ENCODE data around the gene LRG1. TPM values are rescaled to one million over a fixed set of nuclear protein-coding genes. Genes with fewer than 3 reads are reported as not detected.

Gene LRG1
- total RNA-seq, 1 donor from 2014 or later = 0.09 TPM

DNA sequence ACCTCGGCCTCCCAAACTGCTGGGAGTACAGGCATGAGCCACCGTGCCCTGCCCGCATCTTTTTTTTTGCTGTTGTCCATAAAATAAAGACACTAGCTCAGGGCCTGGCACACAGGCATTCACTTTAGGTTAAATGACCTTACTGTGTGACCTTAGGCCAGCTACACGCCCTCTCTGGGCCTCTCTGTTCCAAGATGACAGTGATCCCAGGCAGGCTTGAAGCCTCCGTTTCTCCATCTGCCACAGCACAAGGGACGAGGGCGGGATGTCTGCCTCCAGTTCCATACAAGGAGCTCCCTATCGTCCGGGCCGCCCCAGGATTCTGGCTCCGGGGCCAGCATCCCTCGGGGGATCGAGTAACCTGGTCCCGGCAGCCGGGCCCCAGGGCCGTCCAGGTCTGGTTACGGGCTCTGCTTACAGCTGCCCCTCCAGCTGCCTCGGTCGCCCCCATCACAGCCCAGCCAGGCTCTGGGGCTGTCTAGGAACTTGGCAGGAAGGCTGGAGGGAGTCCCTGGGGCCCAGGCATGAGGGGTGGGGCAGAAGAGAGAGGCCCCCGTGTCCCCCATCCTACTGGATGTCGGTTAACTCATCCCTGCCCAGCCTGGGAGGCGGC, 31.6 kb upstream of the LRG1 start:
- Mint-ChIP-seq H3K27me3 (ENCODE audit: low read depth) (peaks cover 3% of the 10 kb centered on the region), H3K27ac (ENCODE audit: unreplicated experiment) (no peak overlapping the region), H3K9me3 (no peaks in the 10 kb centered on the region), H3K4me3 (no peak overlapping the region), H3K36me3 (ENCODE audit: low read depth) (no peaks in the 10 kb centered on the region), H3K4me1 (peaks cover 18% of the 10 kb centered on the region)
- no peak for DNase-seq (ENCODE audit: low read depth, low spot score)
- TF ChIP-seq, protein P1, sequence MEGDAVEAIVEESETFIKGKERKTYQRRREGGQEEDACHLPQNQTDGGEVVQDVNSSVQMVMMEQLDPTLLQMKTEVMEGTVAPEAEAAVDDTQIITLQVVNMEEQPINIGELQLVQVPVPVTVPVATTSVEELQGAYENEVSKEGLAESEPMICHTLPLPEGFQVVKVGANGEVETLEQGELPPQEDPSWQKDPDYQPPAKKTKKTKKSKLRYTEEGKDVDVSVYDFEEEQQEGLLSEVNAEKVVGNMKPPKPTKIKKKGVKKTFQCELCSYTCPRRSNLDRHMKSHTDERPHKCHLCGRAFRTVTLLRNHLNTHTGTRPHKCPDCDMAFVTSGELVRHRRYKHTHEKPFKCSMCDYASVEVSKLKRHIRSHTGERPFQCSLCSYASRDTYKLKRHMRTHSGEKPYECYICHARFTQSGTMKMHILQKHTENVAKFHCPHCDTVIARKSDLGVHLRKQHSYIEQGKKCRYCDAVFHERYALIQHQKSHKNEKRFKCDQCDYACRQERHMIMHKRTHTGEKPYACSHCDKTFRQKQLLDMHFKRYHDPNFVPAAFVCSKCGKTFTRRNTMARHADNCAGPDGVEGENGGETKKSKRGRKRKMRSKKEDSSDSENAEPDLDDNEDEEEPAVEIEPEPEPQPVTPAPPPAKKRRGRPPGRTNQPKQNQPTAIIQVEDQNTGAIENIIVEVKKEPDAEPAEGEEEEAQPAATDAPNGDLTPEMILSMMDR (conservative IDR thresholded peaks at IDR 0.05) = no peak

DNA sequence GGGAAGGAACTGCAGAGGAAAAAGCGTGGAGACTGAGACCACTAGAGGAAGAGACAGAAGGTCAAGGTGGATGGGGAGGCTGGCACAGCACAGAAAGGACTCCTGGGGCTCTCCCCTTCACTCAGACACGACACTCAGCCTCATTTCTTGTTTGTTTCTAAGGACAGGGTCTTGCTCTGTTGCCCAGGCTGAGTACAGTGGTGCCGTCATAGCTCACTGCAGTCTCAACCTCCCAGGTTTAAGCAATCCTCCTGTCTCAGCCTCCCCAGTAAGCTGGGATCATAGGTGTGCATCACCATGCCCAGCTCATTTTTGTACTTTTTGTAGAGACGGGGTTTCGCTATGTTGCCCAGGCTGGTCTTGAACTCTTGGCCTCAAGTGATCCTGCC, 31.1 kb upstream of the LRG1 start:
- Mint-ChIP-seq H3K4me3 (no peak overlapping the region), H3K9me3 (no peaks in the 10 kb centered on the region), H3K36me3 (ENCODE audit: low read depth) (no peaks in the 10 kb centered on the region), H3K27ac (ENCODE audit: unreplicated experiment) (no peak overlapping the region), H3K27me3 (ENCODE audit: low read depth) (peaks cover 1% of the 10 kb centered on the region), H3K4me1 (peaks cover 14% of the 10 kb centered on the region)
- TF ChIP-seq, protein P1 (conservative IDR thresholded peaks at IDR 0.05) = no peak
- DNase-seq (ENCODE audit: low read depth, low spot score) = no peak

DNA sequence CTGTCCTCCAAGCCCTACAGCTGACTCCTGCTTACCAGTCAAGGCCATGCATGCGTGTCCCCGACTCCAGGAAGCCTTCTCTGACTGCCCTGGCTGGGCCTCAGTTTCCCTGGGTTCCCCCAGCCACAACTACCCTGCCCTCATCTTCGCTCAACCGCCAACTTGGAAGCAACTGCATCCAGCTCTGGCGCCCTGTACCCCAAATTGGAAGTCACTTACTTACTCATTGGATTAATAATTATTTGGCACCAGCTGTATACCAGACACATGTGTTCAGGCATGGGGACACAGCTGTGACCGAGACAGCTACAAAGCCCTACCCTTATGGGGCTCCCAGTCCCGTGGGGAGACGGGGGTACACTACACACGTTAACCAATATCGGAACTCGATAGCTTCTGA, 30.6 kb upstream of the LRG1 start:
- TF ChIP-seq, protein P1 (conservative IDR thresholded peaks at IDR 0.05) = no peak
- H3K4me1 Mint-ChIP-seq = peaks cover 9% of the 10 kb centered on the region
- no peaks in the 10 kb centered on the region for H3K9me3 Mint-ChIP-seq
- no peak for DNase-seq (ENCODE audit: low read depth, low spot score)
- no peak overlapping the region for H3K27ac Mint-ChIP-seq (ENCODE audit: unreplicated experiment)
- H3K4me3 Mint-ChIP-seq = no peak overlapping the region
- H3K27me3 Mint-ChIP-seq (ENCODE audit: low read depth) = no peaks in the 10 kb centered on the region
- H3K36me3 Mint-ChIP-seq (ENCODE audit: low read depth) = no peaks in the 10 kb centered on the region

- no peak overlapping the region for H3K4me3 Mint-ChIP-seq
- TF ChIP-seq, protein P1 (conservative IDR thresholded peaks at IDR 0.05) = no peak
- H3K27me3 Mint-ChIP-seq (ENCODE audit: low read depth) = no peaks in the 10 kb centered on the region
- no peaks in the 10 kb centered on the region for H3K36me3 Mint-ChIP-seq (ENCODE audit: low read depth)
- no peaks in the 10 kb centered on the region for H3K9me3 Mint-ChIP-seq
- no peak for DNase-seq (ENCODE audit: low read depth, low spot score)
- peaks cover 5% of the 10 kb centered on the region for H3K4me1 Mint-ChIP-seq
- no peak overlapping the region for H3K27ac Mint-ChIP-seq (ENCODE audit: unreplicated experiment)
These were observed 29.1 kb upstream of the LRG1 start for GRCh38 chr19:4568886-4569285.

DNA sequence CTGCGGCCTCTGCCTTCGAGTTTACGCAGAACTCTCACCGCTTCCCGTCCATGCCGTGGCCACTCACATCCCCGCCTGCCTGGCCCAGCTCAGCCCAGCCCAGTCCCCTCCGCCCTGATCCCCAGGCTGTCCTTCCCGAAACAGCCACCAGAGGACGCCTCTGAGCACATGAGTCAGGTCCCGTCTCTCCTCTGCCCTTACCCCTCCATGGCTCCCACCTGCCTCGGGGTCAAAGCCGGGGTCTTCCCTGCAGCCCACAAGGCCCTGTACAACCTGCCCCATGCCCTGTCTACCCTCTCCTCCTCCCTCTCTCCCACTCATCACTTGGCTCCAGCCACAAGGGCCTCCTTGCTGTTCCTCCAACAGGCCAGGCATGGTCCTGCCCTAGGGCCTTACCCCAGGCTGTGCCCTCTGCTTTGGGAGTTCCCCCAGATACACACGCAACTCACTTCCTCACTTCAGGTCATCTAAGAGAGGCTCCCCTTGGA, 27.8 kb upstream of the LRG1 start:
- H3K27ac Mint-ChIP-seq (ENCODE audit: unreplicated experiment) = no peak overlapping the region
- TF ChIP-seq, protein P1 (conservative IDR thresholded peaks at IDR 0.05) = peak; percentile 71

More for the DNA sequence above, 27.8 kb upstream of the LRG1 start:
- Mint-ChIP-seq H3K4me1 (peaks cover 5% of the 10 kb centered on the region), H3K4me3 (no peak overlapping the region), H3K36me3 (ENCODE audit: low read depth) (no peaks in the 10 kb centered on the region), H3K27me3 (ENCODE audit: low read depth) (no peaks in the 10 kb centered on the region), H3K9me3 (no peaks in the 10 kb centered on the region)
- peak; percentile 90 for DNase-seq (ENCODE audit: low read depth, low spot score)

Measured in neural crest cell (in vitro differentiated cells).